K562 (cell line): ENCODE results near the gene NOVA1. TPM values are rescaled to one million over a fixed set of nuclear protein-coding genes. Genes with fewer than 3 reads are reported as not detected.

ENCODE experiments used
- ATAC-seq: fragments of 200-7000 bp; cut with Tn5 transposase; 3 replicates; pipeline ENCODE4 v1.9.1; 2020; ENCODE audit warnings: moderate library complexity
- BruUV-seq: library from RNA; stranded (reverse); fragments of 400-500 nt; replicated peaks from 2 replicates; lab custom pipeline; 2021; lab: Mats Ljungman, UMichigan
- CTCF ChIA-PET: fragments of 300-600 bp; formaldehyde crosslinking; extraction: SDS; loops from one replicate; lab custom pipeline; 2021; ENCODE audit warnings: low intra/inter-chr PET ratio; lab: Yijun Ruan, JAX
- POLR2A ChIA-PET: fragments of 300-600, 350-650 bp; sonication (Branson Sonifier 250); formaldehyde crosslinking; extraction: SDS; loops from one replicate; lab custom pipeline; 2021; ENCODE audit warnings: antibody characterized with exemption, inconsistent platforms; lab: Yijun Ruan, JAX
- DNase-seq, 4 experiments: peaks; one replicate each; pipeline versions ENCODE4 v3.0.0 to v3.0.0-alpha.2; 2011 to 2018; ENCODE audit warnings: low spot score in 3 of 4, mixed read lengths in 3 of 4; ENCODE audit errors: extremely low read depth in 1 of 4
- FAIRE-seq: peaks from 2 replicates; lab custom pipeline; 2011; peaks lifted over from hg19 to GRCh38; lab: Jason Lieb, UNC
- H2AFZ ChIP-seq: 2 replicates; pipeline ENCODE4 v1.6.0; 2011; ENCODE audit warnings: low read depth, low read length, control low read depth, inconsistent platforms
- H3K27ac ChIP-seq: fragments of 200-600 bp; 3 replicates; pipeline ENCODE4 v1.8.0; 2011; ENCODE audit warnings: low read depth, mild to moderate bottlenecking, control low read depth, inconsistent platforms, low read length, moderate library complexity, mixed read lengths; ENCODE audit errors: extremely low read depth
- H3K27me3 ChIP-seq, 2 experiments: fragments of 300-600 bp in 1 of 2; 2 replicates in 1 of 2; 3 replicates in 1 of 2; pipeline versions ENCODE4 v1.6.0 to v1.8.0; 2011; ENCODE audit warnings: inconsistent platforms in 2 of 2, low read length in 2 of 2, mild to moderate bottlenecking in 1 of 2, mixed read lengths in 1 of 2, moderate library complexity in 1 of 2; ENCODE audit not compliant: control insufficient read depth in 2 of 2, insufficient read depth in 2 of 2
- H3K36me3 ChIP-seq: fragments of 300-600 bp; 3 replicates; pipeline ENCODE4 v1.8.0; 2011; ENCODE audit warnings: mild to moderate bottlenecking, low read length, inconsistent platforms; ENCODE audit not compliant: control insufficient read depth, insufficient read depth
- H3K4me1 ChIP-seq, 2 experiments: fragments of 200-600 bp in 1 of 2; replicated peaks in 1 of 2; 2 replicates in 1 of 2; 3 replicates in 1 of 2; pipeline versions ENCODE4 v1.5.1 to v1.8.0; 2011; ENCODE audit warnings: inconsistent platforms in 2 of 2, low read length in 2 of 2, mild to moderate bottlenecking in 1 of 2, mixed read lengths in 1 of 2, moderate library complexity in 1 of 2; ENCODE audit not compliant: control insufficient read depth in 2 of 2, insufficient read depth in 2 of 2
- H3K4me2 ChIP-seq: 2 replicates; pipeline ENCODE4 v1.6.1; 2011; ENCODE audit warnings: low read length, control low read depth, inconsistent platforms, mixed read lengths; ENCODE audit not compliant: insufficient read depth
- H3K4me3 ChIP-seq: fragments of 200-600 bp; sonication (generic), shearing (Covaris generic); 2 replicates; pipeline ENCODE4 v1.5.1; 2016; ENCODE audit warnings: control low read depth, inconsistent platforms
- H3K79me2 ChIP-seq: fragments of 200-600 bp; 3 replicates; pipeline ENCODE4 v1.8.0; 2011; ENCODE audit warnings: low read length, inconsistent platforms; ENCODE audit not compliant: control insufficient read depth, insufficient read depth
- H3K9ac ChIP-seq, 2 experiments: 2 replicates each; pipeline versions ENCODE4 v1.6.0 to v1.6.1; 2011; ENCODE audit warnings: low read depth in 2 of 2, low read length in 2 of 2, control low read depth in 1 of 2, inconsistent platforms in 1 of 2, mild to moderate bottlenecking in 1 of 2, mixed read lengths in 1 of 2; ENCODE audit not compliant: insufficient read depth in 1 of 2
- H3K9me1 ChIP-seq: one replicate; pipeline ENCODE4 v1.6.0; 2011; ENCODE audit warnings: inconsistent platforms, mild to moderate bottlenecking, low read length, moderate library complexity; ENCODE audit not compliant: control insufficient read depth, insufficient read depth
- H3K9me3 ChIP-seq: replicated peaks from 2 replicates; pipeline ENCODE4 v1.5.1; 2011; ENCODE audit warnings: low read depth, low read length, inconsistent platforms; ENCODE audit not compliant: control insufficient read depth, insufficient read depth
- H4K20me1 ChIP-seq: replicated peaks from 2 replicates; pipeline ENCODE4 v1.6.1; 2011; ENCODE audit warnings: low read length, inconsistent platforms, mixed read lengths; ENCODE audit not compliant: control insufficient read depth, insufficient read depth
- CBX3 ChIP-seq, 2 experiments: IDR thresholded peaks; 1 replicate in 1 of 2; 2 replicates in 1 of 2; pipeline ENCODE4 v1.6.1; 2012; ENCODE audit warnings: inconsistent platforms in 2 of 2, low read length in 2 of 2, borderline replicate concordance in 1 of 2, control low read depth in 1 of 2
- CEBPZ ChIP-seq: fragments of 150-350 bp; IDR thresholded peaks from 2 replicates; pipeline ENCODE4 v1.6.1; 2014; ENCODE audit warnings: low read depth, mild to moderate bottlenecking, low read length, borderline replicate concordance
- CTCF ChIP-seq, 3 experiments: IDR thresholded peaks in 2 of 3; conservative IDR thresholded peaks in 1 of 3; 2 replicates each; pipeline ENCODE4 v1.5.1; 2011 to 2012; ENCODE audit warnings: low read length in 3 of 3, mild to moderate bottlenecking in 3 of 3, control low read depth in 2 of 3, improper control_type of control experiment in 1 of 3, inconsistent platforms in 1 of 3, low read depth in 1 of 3, mixed read lengths in 1 of 3, moderate library complexity in 1 of 3; ENCODE audit not compliant: insufficient read depth in 2 of 3
- ERF ChIP-seq: fragments of 450-650 bp; formaldehyde crosslinking; IDR thresholded peaks from 2 replicates; pipeline ENCODE4 v1.4.0; 2020; ENCODE audit warnings: mild to moderate bottlenecking, mixed read lengths
- ETV5 ChIP-seq: sonication (generic); formaldehyde crosslinking; IDR thresholded peaks from 2 replicates; pipeline ENCODE4 v1.4.0; 2020; ENCODE audit warnings: low read depth, mild to moderate bottlenecking, missing genetic modification reagents
- FIP1L1 ChIP-seq: fragments of 200-400 bp; formaldehyde crosslinking; IDR thresholded peaks from 2 replicates; pipeline ENCODE4 v1.6.1; 2018; ENCODE audit warnings: mild to moderate bottlenecking, low read depth, low read length; ENCODE audit not compliant: poor library complexity, severe bottlenecking
- GATAD2B ChIP-seq: fragments of 450-650 bp; IDR thresholded peaks from 2 replicates; pipeline ENCODE4 v1.6.1; 2017; ENCODE audit warnings: mild to moderate bottlenecking, borderline replicate concordance
- MTA3 ChIP-seq: fragments of 450-650 bp; formaldehyde crosslinking; IDR thresholded peaks from 2 replicates; pipeline ENCODE4 v1.6.1; 2017; ENCODE audit warnings: mild to moderate bottlenecking, borderline replicate concordance
- NFE2 ChIP-seq: IDR thresholded peaks from 2 replicates; pipeline ENCODE4 v1.6.1; 2014; ENCODE audit warnings: antibody characterized with exemption, low read depth
- NFIC ChIP-seq: fragments of 450-650 bp; IDR thresholded peaks from 2 replicates; pipeline ENCODE4 v1.6.1; 2017; ENCODE audit warnings: mild to moderate bottlenecking, inconsistent platforms
- PATZ1 ChIP-seq: fragments of 250-450 bp; sonication (Bioruptor Pico); IDR thresholded peaks from 2 replicates; pipeline ENCODE4 v1.5.0; 2020; ENCODE audit warnings: mild to moderate bottlenecking, borderline replicate concordance
- RBBP5 ChIP-seq: fragments of 200-600 bp; sonication (generic); IDR thresholded peaks from 2 replicates; pipeline ENCODE4 v1.6.1; 2012; ENCODE audit warnings: borderline replicate concordance, mild to moderate bottlenecking, low read length, control low read depth, inconsistent platforms; ENCODE audit not compliant: insufficient read depth, poor library complexity, severe bottlenecking
- SMARCE1 ChIP-seq: fragments of 450-650 bp; IDR thresholded peaks from 2 replicates; pipeline ENCODE4 v1.7.1; 2016; ENCODE audit warnings: mild to moderate bottlenecking
- WGBS: fragments of 100-300 bp; shearing (Covaris generic); methylation state at CpG from one replicate; pipeline ENCODE4 v1.1.6; 2016; ENCODE audit warnings: low coverage, mixed read lengths; ENCODE audit not compliant: insufficient coverage; ENCODE audit errors: missing lambda C conversion rate; 5-methylcytosine and 5-hydroxymethylcytosine counted together
- in situ Hi-C: fragments of 300-500 bp; cut with MboI; formaldehyde crosslinking; loops from 4 replicates; pipeline ENCODE4 v1.15.0; 2018; ENCODE audit warnings: inconsistent platforms, mixed read lengths
- intact Hi-C: fragments of 100-400 bp; cut with micrococcal nuclease; formaldehyde crosslinking; loops from 2 replicates; pipeline ENCODE4 v1.14.2; 2022
- polyA plus RNA-seq, 8 experiments: library from polyadenylated mRNA; depleted of rRNA in 4 of 8; stranded (reverse) in 5 of 8; unstranded in 3 of 8; fragments of >200 nt; fragmentation: Nextera tagmentation in 2 of 8; fragmentation: Illumina TruSeq in 1 of 8; extraction: Ambion mirVana in 2 of 8; extraction: Trizol in 1 of 8; gene quantifications; 2 replicates each; pipeline versions ENCODE4 v1.2.1 to v1.2.3, GENCODE V29; 2011 to 2014; ENCODE audit warnings: inconsistent platforms in 1 of 8, missing spikeins in 1 of 8
- total RNA-seq, 7 experiments: library from RNA; depleted of rRNA in 6 of 7; stranded (reverse); fragments of >200 nt in 6 of 7; fragmentation: Illumina TruSeq in 2 of 7; extraction: Trizol in 2 of 7; gene quantifications; 2 replicates each; pipeline versions ENCODE4 v1.2.1 to v1.2.3, GENCODE V29; 2011 to 2021; ENCODE audit warnings: low replicate concordance in 1 of 7
- TF ChIP-seq, protein P1 (sequence below): fragments of 450-650 bp; IDR thresholded peaks from 2 replicates; pipeline ENCODE4 v1.6.1; 2016; ENCODE audit warnings: low read depth, mild to moderate bottlenecking, moderate library complexity

The NOVA1 gene
- total and polyA plus RNA-seq, 9 of the 15 experiments (the other 6 are each of a cell fraction or from before 2014, with no cell fraction given): 0.01 TPM; not detected in 8

DNA sequence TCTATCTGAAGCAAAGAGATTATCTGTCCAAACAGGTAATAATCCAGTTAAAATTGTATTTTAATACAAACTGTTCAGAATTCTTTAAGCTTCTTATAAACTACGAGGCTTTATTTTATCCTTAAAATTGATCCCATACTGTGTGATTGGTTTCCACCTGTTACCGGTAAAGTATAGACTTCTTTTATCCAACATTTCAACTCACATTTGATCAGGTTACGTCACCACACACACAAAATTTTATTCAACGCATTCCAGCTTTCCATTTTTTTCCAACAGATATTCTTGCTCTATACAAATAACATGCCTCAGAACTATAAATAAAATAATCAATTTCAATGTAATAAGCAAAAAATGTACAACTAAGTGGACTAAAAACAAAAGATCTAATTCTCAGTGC, 4.5 kb downstream of the NOVA1 start:
- no peak for FAIRE-seq
- in situ Hi-C loops (no loop called here), intact Hi-C loops (no loop called here)
- Histone ChIP-seq H3K9me3 (no peaks in the 10 kb centered on the region), H3K9me1 (no peaks in the 10 kb centered on the region), H2AFZ (no peak overlapping the region), H3K27me3 (no peaks in the 10 kb centered on the region), H3K9ac (no peak overlapping the region), H3K36me3 (no peaks in the 10 kb centered on the region), H4K20me1 (no peaks in the 10 kb centered on the region), H3K4me1 (peaks cover 0 to 3% of the 10 kb centered on the region in 2 experiments; a peak in 1 of 5 replicates), H3K79me2 (no peaks in the 10 kb centered on the region), H3K4me3 (no peak overlapping the region), H3K27ac (no peak overlapping the region), H3K4me2 (no peak overlapping the region)
- ChIA-PET CTCF (no interaction called here), POLR2A (no interaction called here)
- BruUV-seq: no TSS peak
- ATAC-seq: no peak
- 6% methylated on average over 4 of the region's 4 CpGs for WGBS
- no peak for DNase-seq
- TF ChIP-seq FIP1L1 (no peak), CBX3 (IDR thresholded peaks at IDR 0.05; ENCODE audit: borderline replicate concordance in 1 of 2, low read length in 2 of 2) (no peak), NFE2 (no peak), RBBP5 (no peak), MTA3 (no peak), NFIC (no peak), GATAD2B (no peak), PATZ1 (CRISPR knock-in tag) (no peak), ETV5 (CRISPR knock-in tag) (no peak), SMARCE1 (no peak), ERF (CRISPR knock-in tag) (no peak), CEBPZ (no peak), CTCF (IDR thresholded peaks at IDR 0.05 in 2 of 3, conservative IDR thresholded peaks at IDR 0.05 in 1 of 3; ENCODE audit: insufficient read depth in 2 of 3, low read depth in 1 of 3, low read length in 3 of 3) (no peak)
- TF ChIP-seq, protein P1, sequence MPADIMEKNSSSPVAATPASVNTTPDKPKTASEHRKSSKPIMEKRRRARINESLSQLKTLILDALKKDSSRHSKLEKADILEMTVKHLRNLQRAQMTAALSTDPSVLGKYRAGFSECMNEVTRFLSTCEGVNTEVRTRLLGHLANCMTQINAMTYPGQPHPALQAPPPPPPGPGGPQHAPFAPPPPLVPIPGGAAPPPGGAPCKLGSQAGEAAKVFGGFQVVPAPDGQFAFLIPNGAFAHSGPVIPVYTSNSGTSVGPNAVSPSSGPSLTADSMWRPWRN: no peak
